Measurements from ENCODE around the gene ACOT9.
"Not testable (repeated sequence)": the region's sequence is repeated elsewhere in the genome, so short reads cannot be mapped to it uniquely, and the experiment has no call there.

The ACOT9 gene

GRCh38 chrX:23676486-23676885, 66.6 kb downstream of the ACOT9 start:
- not testable (repeated sequence) for DNase-seq

- no peak for DNase-seq
Observed at GRCh38 chrX:23673108-23673507, 70.0 kb downstream of the ACOT9 start.

GRCh38 chrX:23670528-23670927, 72.5 kb downstream of the ACOT9 start:
- no peak for DNase-seq

- DNase-seq, result no peak
Observed at GRCh38 chrX:23668335-23668734, 74.7 kb downstream of the ACOT9 start.

- DNase-seq, result no peak
Observed at GRCh38 chrX:23667239-23668177, 75.6 kb downstream of the ACOT9 start, which contains the start of gene PRDX4. TSS of gene PRDX4 (plus strand) at chrX:23667493. CDS start at chrX:23667571, 78 bp downstream.

GRCh38 chrX:23666282-23666681, 76.8 kb downstream of the ACOT9 start:
- DNase-seq, result no peak

GRCh38 chrX:23664496-23664895, 78.6 kb downstream of the ACOT9 start:
- no peak for DNase-seq

- DNase-seq, result no peak
Observed at GRCh38 chrX:23662853-23663252, 80.2 kb downstream of the ACOT9 start.

GRCh38 chrX:23662187-23662586, 80.9 kb downstream of the ACOT9 start:
- no peak for DNase-seq

- no peak for DNase-seq
Observed at GRCh38 chrX:23661671-23662070, 81.4 kb downstream of the ACOT9 start.

GRCh38 chrX:23660766-23661132, 82.3 kb downstream of the ACOT9 start:
- no peak for DNase-seq

GRCh38 chrX:23660083-23660765, 82.9 kb downstream of the ACOT9 start:
- not testable (repeated sequence) for DNase-seq

- no peak for DNase-seq
Observed at GRCh38 chrX:23659339-23659738, 83.7 kb downstream of the ACOT9 start.

- no peak for DNase-seq
Observed at GRCh38 chrX:23656684-23657083, 86.4 kb downstream of the ACOT9 start.

- DNase-seq, result no peak
Observed at GRCh38 chrX:23656091-23656490, 87.0 kb downstream of the ACOT9 start.
